HPDE6-E6E7 (cell line): ENCODE measurements around the gene LCE5A.
"Not testable (repeated sequence)": the region's sequence is repeated elsewhere in the genome, so short reads cannot be mapped to it uniquely, and the experiment has no call there.

ENCODE experiments used
- DNase-seq: peaks from one replicate; pipeline ENCODE4 v3.0.0; 2011; ENCODE audit warnings: missing footprints; ENCODE audit errors: extremely low spot score

The LCE5A gene

DNA sequence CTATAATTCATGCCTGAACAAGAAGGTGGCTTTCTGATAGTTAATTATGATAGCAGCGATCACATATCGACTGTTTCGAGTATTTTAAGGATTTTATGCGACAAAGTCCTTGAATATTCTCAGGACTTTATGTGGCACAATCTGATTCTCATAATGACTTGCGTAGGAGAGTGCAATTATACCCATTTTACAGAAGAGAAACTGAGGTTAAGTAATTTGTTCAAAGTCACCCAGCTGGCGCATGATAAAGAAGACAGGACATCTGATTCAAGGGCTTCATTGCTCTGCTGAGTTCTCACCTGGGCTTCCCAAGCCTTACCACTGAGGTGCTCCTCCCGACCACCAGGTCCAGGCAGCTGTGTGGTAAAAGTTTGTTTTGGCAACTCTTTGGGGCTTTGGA is 5.5 kb downstream of the LCE5A start:
- DNase-seq: no peak

DNA sequence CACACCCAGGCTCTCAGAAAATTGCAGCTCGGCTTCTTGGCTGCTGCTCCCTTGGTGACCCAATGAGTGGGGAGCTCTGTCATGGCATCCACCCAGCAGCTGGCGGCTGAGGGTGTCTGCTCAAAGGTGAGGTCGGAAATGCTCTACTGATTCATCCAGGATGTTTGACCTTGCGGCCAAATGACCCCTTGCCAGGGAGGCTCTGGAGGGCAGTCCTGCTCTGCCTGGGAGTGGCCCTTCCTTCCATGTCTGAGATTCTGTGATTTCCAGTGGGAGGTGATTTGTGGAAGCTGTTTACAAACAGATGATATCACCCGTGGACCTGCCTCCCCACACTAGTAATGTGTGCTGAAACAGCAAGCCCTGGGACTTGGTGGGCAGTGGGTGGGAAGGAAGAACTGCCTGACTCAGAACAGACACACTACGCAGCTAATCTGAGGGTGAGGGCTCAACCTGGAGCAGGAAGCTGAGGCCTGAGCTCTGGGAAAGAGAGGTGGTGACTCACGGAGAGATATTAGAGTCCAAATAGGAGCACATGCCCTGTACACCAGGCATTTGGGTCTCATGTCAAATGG is 6.7 kb downstream of the LCE5A start:
- peak; percentile 82 for DNase-seq

DNA sequence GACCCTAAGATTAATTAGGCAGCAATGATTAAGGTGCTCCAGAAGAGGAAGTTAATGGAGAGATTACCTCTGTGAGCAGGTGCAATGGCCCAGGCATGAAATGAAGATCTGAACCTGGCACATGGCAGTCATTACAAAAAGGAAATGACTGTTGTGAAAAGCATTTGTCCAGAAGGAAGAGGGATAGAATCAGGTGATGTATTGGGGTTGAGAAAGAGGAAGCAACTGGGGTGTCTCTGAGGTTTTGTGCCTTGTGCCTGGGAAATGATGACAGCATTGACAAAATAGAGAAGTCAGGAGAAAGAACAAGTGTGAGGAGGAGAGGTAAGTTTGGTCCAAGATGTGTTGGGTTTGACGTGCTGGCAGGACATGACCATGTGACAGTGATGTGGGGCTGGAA is 9.2 kb downstream of the LCE5A start:
- no peak for DNase-seq

DNA sequence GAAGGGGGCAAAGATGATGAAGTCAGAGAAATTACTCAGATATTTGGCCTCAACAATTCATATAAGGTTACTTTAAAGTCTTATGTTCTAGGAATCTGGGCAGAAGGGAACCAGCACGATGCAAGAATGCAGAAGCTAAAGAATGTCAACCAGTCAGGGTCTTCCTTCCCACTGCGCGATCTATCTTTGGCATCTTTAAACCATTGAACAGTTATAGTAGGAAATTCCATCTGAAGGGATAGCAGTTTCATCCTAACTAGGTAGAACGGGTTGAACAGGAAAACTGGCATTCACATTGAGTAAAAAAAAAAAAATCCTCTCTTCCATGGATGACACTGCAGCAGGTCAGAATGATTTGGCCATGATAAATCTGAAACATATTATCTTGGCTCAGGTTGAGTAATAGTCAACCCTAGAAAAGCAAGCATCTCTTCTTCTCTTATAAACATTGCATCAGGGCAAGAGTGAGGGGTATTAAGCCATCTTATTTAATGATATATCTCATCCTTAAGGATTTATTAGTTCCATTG is 10.0 kb downstream of the LCE5A start:
- no peak for DNase-seq

DNA sequence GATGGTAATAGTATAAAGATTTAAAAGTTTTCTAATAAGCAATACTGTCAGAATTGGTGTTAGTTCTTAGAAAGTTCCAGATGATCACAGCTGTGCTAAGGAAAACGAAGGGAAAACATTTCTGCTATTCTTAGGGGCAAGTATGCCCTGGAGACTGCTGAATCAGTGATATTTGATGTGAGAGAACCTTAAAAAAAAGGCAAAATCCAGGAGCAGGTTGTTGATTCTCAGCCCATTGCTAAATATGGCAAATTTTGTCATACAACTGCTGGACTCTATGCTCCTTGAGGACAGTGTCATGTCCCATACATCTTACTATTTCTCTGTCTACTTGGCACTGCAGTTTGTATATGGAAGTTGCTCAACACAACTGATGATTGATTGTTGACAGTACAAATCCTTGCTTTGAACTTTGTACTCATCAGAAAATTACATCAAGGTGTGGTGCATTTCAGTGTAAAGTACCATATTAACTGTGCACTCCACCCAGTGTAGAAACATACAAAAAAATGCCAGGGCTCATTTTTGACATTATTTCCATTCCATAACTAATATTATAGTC is 14.6 kb downstream of the LCE5A start:
- no peak for DNase-seq

GRCh38 chr1:152533327-152533938 is 22.8 kb downstream of the LCE5A start:
- peak; percentile 38 for DNase-seq

DNA sequence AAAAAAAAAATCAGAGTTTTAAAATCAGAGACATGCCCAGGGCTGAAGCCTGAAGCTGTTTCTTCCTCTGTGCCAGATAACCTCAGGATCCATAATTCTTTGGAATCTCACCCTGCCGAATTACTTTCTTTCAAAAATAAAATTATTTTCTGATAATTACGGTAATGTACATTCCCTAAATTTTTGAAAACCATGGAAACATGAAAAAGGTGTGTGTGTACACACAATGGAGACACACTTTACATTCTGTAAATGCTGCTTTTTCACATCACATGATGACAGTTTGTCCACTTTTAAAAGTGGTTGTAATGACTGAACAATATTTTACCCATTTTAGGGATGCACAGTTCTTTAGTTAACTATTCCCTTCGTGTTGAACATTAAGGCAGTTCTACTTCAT is 25.2 kb downstream of the LCE5A start:
- no peak for DNase-seq

DNA sequence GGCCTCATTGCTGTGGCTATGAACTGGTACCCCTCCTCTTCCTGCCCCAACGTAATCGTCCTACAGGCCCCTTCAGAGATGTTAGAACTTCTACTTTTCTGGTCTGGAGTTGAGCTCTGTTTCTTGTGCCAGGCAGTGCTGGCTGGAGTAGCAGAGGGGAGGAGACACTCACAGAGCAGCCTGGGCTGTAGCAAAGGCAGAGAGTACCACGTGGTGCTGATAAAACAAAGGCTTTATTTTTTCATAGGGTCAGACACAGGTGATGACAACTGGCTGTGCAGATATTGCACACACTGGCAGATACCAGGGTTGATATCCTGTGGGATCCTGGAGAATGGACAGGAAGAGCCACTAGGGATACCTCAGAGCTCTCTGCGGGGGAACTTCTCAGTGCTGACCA is 26.9 kb downstream of the LCE5A start:
- DNase-seq: no peak

GRCh38 chr1:152539901-152540300 is 29.3 kb downstream of the LCE5A start:
- DNase-seq: no peak

DNA sequence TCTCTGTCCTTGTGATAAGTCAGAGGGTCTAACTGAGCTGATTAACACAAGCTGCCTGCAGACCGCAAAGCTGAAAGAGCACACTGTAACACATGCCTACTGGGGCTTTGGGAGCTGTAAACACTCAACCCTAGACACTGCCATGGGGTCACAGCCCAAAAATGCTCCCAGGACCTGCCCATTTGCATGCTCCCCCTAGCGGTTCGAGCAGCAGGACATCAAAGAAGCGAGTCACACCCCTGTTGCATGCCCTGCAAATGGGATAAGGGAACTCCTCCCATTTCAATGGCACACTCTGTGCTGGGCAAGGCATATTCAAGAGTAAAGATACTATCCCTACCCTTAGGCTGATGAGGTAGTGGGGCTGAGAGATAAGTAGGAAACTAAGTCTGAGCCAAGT is 33.2 kb downstream of the LCE5A start:
- no peak for DNase-seq

DNA sequence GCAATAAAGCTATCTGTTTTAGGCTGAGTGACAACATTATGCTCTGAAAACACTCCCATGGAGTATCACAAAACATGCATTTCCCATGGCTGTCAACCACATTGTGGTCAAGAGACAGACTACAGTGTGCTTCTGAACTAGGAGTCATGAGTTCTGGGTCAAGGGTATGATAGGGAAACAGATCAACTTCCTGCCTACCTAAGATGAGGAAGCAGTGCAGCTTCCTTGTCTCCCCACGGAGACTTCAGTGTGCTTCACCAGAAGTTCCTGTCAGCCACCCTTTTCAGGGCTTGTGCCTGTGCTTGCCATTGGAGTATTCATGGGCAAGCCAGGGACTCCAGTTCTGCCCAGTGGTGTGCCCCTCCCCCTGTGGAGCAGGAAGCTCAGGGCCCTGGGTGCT is 36.1 kb downstream of the LCE5A start:
- no peak for DNase-seq

DNA sequence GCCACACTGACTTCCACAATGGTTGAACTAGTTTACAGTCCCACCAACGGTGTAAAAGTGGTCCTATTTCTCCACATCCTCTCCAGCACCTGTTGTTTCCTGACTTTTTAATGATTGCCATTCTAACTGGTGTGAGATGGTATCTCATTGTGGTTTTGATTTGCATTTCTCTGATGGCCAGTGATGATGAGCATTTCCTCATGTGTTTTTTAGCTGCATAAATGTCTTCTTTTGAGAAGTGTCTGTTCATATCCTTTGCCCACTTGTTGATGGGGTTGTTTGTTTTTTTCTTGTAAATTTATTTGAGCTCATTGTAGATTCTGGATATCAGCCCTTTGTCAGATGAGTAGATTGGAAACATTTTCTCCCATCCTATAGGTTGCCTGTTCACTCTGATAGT is 37.8 kb downstream of the LCE5A start:
- DNase-seq: not testable (repeated sequence)
